Breast epithelium (tissue), 4 donors: ENCODE results near the gene PTPRN2. TPM values are rescaled to one million over a fixed set of nuclear protein-coding genes. Genes with fewer than 3 reads are reported as not detected.

Source experiments
- DNase-seq, 2 donors: peaks; one replicate each; pipeline ENCODE4 v3.0.0-alpha.2; 2019; ENCODE audit warnings: low spot score in 2 of 2
- H3K27ac ChIP-seq, 2 donors: fragments of 200-600 bp; sonication (generic) in 1 of 2; one replicate each; pipeline ENCODE4 v1.5.1; 2016 to 2019; ENCODE audit warnings: mild to moderate bottlenecking in 1 of 2
- H3K27me3 ChIP-seq, 2 donors: fragments of 200-600 bp; sonication (generic) in 1 of 2; one replicate each; pipeline versions ENCODE4 v1.5.1 to v1.6.0; 2017 to 2019; ENCODE audit warnings: control low read depth in 1 of 2, mild to moderate bottlenecking in 1 of 2
- H3K36me3 ChIP-seq: fragments of 200-600 bp; one replicate; pipeline ENCODE4 v1.5.1; 2019
- H3K4me1 ChIP-seq, 2 donors: fragments of 200-600 bp; sonication (generic); one replicate each; pipeline ENCODE4 v1.5.1; 2016 to 2019; ENCODE audit warnings: control low read depth in 1 of 2
- H3K4me3 ChIP-seq, 3 donors: fragments of 200-600 bp; sonication (generic); 1 replicate in 2 of 3; 2 replicates in 1 of 3; pipeline ENCODE4 v1.5.1; 2016 to 2019; ENCODE audit warnings: mild to moderate bottlenecking in 3 of 3, moderate library complexity in 2 of 3
- H3K9me3 ChIP-seq, 2 donors: fragments of 200-600 bp; sonication (generic) in 1 of 2; one replicate each; pipeline ENCODE4 v1.5.1; 2016 to 2019; ENCODE audit warnings: control low read depth in 1 of 2
- POLR2A ChIP-seq: fragments of 450-650 bp; IDR thresholded peaks from one replicate; pipeline ENCODE4 v1.6.1; 2016; ENCODE audit warnings: antibody characterized with exemption, mild to moderate bottlenecking, moderate library complexity
- POLR2AphosphoS5 ChIP-seq, 3 donors: sonication (generic); formaldehyde crosslinking; IDR thresholded peaks; one replicate each; pipeline ENCODE4 v1.6.1; 2017; ENCODE audit warnings: antibody characterized with exemption in 3 of 3
- intact Hi-C: fragments of 100-400 bp; cut with DNase I; formaldehyde crosslinking; loops from one replicate; pipeline ENCODE4 v1.15.1; 2023; ENCODE audit warnings: low total_unique reads
- total RNA-seq, 3 donors: library from RNA; depleted of rRNA; stranded (reverse); fragments of >200 nt; gene quantifications; one replicate each; pipeline ENCODE4 v1.1.0, GENCODE V29; 2016
- TF ChIP-seq, protein P1 (sequence below), 3 donors: fragments of 450-650 bp; IDR thresholded peaks; one replicate each; pipeline ENCODE4 v1.5.1; 2016 to 2017; ENCODE audit warnings: antibody characterized with exemption in 3 of 3, mild to moderate bottlenecking in 3 of 3, moderate library complexity in 3 of 3

The PTPRN2 gene
- total RNA-seq, 3 donors from 2014 or later = 1.6 to 2.2 (median 2.2) TPM

DNA sequence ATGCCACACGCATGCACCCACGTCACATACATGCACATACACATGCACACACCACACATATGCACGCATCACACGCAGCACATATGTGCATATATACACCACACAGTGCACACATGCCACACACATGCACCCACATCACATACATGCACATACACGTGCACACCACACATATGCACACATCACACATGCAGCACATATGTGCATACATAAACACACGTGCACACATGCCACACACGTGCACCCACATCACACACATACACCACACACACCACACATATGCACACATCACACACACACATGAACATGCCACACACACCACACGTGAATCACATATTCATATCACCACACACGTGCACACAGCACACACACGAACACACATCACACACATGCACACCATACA, 338.8 kb downstream of the PTPRN2 start:
- no peak for DNase-seq
- H3K9me3 ChIP-seq = peaks cover 0 to 11% of the 10 kb centered on the region in 2 donors
- H3K4me3 ChIP-seq = no peak overlapping the region
- H3K27ac ChIP-seq = no peak overlapping the region
- H3K27me3 ChIP-seq = no peaks in the 10 kb centered on the region
- TF ChIP-seq, protein P1, sequence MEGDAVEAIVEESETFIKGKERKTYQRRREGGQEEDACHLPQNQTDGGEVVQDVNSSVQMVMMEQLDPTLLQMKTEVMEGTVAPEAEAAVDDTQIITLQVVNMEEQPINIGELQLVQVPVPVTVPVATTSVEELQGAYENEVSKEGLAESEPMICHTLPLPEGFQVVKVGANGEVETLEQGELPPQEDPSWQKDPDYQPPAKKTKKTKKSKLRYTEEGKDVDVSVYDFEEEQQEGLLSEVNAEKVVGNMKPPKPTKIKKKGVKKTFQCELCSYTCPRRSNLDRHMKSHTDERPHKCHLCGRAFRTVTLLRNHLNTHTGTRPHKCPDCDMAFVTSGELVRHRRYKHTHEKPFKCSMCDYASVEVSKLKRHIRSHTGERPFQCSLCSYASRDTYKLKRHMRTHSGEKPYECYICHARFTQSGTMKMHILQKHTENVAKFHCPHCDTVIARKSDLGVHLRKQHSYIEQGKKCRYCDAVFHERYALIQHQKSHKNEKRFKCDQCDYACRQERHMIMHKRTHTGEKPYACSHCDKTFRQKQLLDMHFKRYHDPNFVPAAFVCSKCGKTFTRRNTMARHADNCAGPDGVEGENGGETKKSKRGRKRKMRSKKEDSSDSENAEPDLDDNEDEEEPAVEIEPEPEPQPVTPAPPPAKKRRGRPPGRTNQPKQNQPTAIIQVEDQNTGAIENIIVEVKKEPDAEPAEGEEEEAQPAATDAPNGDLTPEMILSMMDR (IDR thresholded peaks at IDR 0.05) = no peak
- TF ChIP-seq POLR2AphosphoS5 (IDR thresholded peaks at IDR 0.05) = no peak
- no peak for TF ChIP-seq POLR2A
- H3K4me1 ChIP-seq = no peaks in the 10 kb centered on the region
- intact Hi-C loops = loop anchor here (1.0 kb wide), 1 partner anchor 15 kb away; no protein-coding TSS in a partner anchor
- H3K36me3 ChIP-seq = no peaks in the 10 kb centered on the region

DNA sequence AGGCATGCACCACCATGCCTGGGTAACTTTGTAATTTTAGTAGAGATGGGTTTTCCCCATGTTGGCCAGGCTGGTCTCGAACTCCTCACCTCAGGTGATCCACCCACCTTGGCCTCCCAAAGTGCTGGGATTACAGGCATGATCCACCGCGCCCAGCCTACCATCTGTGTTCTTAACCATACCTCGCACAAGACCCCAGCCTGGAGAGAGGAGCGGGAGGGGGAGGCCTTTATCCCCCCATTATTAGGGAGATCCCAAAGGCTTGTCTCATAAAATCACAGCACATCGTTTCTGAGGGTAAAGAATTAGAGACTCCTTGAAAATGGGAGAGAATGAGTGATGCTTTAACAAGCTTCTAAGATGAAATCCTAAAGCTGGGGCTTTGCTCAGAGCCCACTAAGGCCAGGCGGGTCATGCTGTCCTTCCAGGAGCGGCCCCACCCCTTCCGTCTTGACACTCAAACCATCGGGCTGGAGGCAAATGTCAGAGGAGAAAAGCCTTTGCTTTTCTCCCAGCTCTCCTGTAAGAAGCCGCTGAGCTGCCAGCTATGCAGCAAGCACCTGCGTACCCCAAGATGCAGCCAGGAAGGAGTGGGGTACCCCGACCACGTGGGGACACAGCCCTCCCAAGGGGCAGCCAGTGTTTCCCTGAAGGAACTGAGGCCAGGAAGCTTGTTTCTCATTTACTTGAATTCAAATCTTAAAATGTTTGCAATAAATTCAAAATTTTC, 339.7 kb downstream of the PTPRN2 start:
- no peak overlapping the region for H3K27ac ChIP-seq
- no peaks in the 10 kb centered on the region for H3K27me3 ChIP-seq
- TF ChIP-seq POLR2AphosphoS5 (IDR thresholded peaks at IDR 0.05) = no peak
- TF ChIP-seq, protein P1 (IDR thresholded peaks at IDR 0.05) = no peak
- TF ChIP-seq POLR2A = no peak
- peaks cover 0 to 11% of the 10 kb centered on the region in 2 donors for H3K9me3 ChIP-seq
- H3K4me3 ChIP-seq = no peak overlapping the region
- no peaks in the 10 kb centered on the region for H3K36me3 ChIP-seq
- no peaks in the 10 kb centered on the region for H3K4me1 ChIP-seq
- intact Hi-C loops = loop anchor here (1.0 kb wide), 1 partner anchor 16 kb away; no protein-coding TSS in a partner anchor
- DNase-seq = no peak

DNA sequence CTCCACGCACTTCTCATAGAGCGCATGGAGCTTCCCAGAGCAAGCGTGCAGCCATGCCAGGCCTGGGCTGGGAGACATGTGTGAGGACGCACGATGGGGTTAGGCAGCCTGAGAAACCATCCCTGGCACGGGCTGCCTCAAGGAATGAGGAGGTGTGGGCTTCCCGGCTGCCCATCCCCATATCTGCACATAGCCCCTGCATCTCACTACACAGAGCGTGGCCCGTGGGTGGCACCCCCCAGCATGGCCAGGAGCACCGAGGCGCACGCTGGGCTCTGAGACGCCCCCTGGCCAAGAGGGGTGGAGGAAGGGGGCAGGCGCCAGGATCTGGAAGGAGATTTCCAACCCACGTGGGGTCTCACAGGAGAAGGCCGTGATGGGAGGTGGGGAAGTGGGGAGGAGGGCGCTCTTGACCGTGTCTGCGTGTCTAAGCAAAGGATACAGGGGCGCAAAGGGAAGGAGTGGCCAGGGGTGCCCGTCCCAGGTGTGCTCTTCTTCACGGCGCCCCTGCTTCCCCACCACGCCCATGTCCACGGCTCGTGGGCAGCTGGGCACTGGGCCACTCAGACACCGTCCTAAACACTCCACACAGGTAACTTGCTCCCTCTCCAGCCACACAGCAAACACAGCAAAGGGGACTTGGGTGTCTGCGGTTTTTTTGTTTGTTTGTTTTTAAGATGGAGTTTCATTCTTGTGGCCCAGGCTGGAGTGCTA, 340.5 kb downstream of the PTPRN2 start:
- DNase-seq = no peak
- peaks cover 0 to 11% of the 10 kb centered on the region in 2 donors for H3K9me3 ChIP-seq
- no peaks in the 10 kb centered on the region for H3K4me1 ChIP-seq
- no peaks in the 10 kb centered on the region for H3K27me3 ChIP-seq
- TF ChIP-seq, protein P1 (IDR thresholded peaks at IDR 0.05) = no peak
- TF ChIP-seq POLR2AphosphoS5 (IDR thresholded peaks at IDR 0.05) (no peak), POLR2A (no peak)
- H3K27ac ChIP-seq = no peak overlapping the region
- no peak overlapping the region for H3K4me3 ChIP-seq
- intact Hi-C loops = no loop called here
- no peaks in the 10 kb centered on the region for H3K36me3 ChIP-seq

DNA sequence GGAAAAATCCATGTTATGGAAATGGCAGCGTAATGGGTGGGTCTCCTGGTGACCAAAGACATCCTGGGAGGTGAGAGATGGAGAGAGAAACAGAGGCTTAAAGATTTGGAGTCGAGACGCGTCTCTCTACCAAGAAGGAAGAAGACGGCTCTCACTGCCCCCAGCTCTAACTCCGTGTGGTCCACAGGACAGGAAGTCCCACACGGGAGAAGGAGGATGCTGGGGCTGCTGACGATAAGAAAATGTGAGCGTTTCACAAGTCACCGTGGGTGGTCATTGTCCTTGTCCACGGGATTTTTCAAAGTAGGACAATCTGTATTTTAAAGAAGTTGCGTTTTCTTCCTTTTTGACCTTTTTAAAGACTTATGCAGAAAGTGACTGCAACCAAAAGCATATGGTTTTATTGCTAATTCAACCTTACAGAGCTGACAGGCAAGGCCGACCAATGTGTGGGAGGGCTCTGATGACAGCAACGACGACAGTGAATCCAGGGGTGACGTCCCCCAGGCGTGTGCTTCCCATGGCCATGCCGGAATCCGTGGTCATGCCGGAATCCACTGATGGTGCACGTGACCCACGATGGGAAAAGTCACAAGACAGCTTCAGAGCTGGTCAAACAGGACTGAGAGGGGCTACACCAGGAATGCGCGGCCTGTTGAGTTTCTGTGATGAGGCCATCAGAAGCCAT, 341.2 kb downstream of the PTPRN2 start:
- Histone ChIP-seq H3K27ac (no peak overlapping the region), H3K9me3 (peaks cover 0 to 7% of the 10 kb centered on the region in 2 donors), H3K4me1 (no peaks in the 10 kb centered on the region), H3K36me3 (no peaks in the 10 kb centered on the region), H3K27me3 (no peaks in the 10 kb centered on the region), H3K4me3 (no peak overlapping the region)
- no peak for DNase-seq
- TF ChIP-seq, protein P1 (IDR thresholded peaks at IDR 0.05) = no peak
- no peak for TF ChIP-seq POLR2AphosphoS5 (IDR thresholded peaks at IDR 0.05)
- TF ChIP-seq POLR2A = no peak
- intact Hi-C loops = no loop called here

DNA sequence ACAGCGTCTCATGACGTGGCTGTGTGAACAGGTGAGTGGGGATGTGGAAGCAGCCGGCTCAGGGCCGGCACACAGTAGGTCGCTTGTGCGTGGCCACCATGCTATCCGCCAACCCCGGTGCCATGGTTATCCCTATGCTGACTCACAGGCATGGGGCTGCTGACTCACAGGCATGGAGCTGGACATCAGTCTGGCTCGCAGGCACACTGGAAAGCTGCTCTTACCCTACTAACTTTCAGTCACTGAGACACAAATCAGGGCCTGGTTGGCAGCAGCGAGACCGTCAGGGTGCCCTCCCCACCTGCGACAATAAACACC, 341.9 kb downstream of the PTPRN2 start:
- no peak overlapping the region for H3K4me3 ChIP-seq
- peaks cover 0 to 7% of the 10 kb centered on the region in 2 donors for H3K9me3 ChIP-seq
- intact Hi-C loops = no loop called here
- no peaks in the 10 kb centered on the region for H3K27me3 ChIP-seq
- no peak overlapping the region for H3K27ac ChIP-seq
- no peaks in the 10 kb centered on the region for H3K4me1 ChIP-seq
- no peak for DNase-seq
- no peak for TF ChIP-seq POLR2AphosphoS5 (IDR thresholded peaks at IDR 0.05)
- TF ChIP-seq, protein P1 (IDR thresholded peaks at IDR 0.05) = no peak
- TF ChIP-seq POLR2A = no peak
- H3K36me3 ChIP-seq = no peaks in the 10 kb centered on the region
